GM18517 (cell line): ENCODE results near the gene CAPZB.

Experiments
- ATAC-seq: cut with Tn5 transposase; IDR thresholded peaks from one replicate; pipeline ENCODE4 v1.9.1; 2021; ENCODE audit warnings: mild to moderate bottlenecking, moderate library complexity; ENCODE audit not compliant: unreplicated experiment

Gene CAPZB

DNA sequence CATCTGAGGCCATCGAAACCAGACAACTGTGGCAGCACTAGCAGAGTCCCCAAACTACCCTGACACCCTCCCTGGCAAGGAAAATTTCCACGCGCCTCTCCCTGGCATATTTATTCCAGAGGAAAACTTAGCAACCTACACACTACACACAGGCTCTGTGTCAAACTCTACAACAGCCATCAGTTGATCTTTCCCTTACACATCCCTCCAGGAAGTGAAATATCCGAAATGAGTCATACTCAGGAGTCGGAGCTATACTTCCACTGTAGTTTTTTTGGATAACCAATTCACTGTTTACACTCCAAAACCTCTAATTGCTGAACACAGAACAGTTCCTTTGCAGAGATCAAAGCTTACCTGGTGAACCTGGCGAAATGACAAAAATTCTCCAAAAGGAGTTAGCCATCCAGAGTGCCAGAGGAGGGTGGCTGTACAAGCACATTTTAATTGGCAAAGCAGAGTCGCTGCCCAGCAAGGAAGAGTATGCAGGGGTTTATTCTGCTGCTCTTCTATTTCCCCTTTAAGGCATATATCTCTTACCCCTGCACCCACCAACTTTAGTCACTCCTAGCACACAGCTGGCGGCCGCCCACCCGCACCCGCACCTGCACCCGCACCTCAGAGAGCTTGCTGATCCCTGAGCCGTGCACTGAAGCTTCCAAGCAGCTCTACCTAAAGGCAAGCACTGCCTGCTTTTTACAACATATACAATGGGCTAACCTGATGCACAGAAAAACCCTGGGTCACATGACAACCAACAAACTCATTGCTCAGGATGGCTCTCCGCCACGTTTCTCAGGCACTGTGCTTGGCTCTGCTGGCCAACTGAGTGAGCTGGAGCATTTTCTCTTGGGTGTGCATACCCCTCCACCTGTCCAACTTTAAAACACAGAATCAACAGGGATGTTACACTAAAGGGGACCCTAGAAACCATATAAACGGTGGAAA, 54.9 kb downstream of the CAPZB start:
- ATAC-seq, result no peak

GRCh38 chr1:19429611-19430010, 55.7 kb downstream of the CAPZB start:
- no peak for ATAC-seq

- no peak for ATAC-seq
Measured at GRCh38 chr1:19427087-19427781, 58.1 kb downstream of the CAPZB start.

GRCh38 chr1:19426294-19427086, 58.8 kb downstream of the CAPZB start:
- ATAC-seq, result no peak

- ATAC-seq, result no peak
Measured at GRCh38 chr1:19425646-19426239, 59.6 kb downstream of the CAPZB start.

GRCh38 chr1:19424651-19425570, 60.4 kb downstream of the CAPZB start:
- no peak for ATAC-seq

GRCh38 chr1:19423130-19423529, 62.2 kb downstream of the CAPZB start:
- ATAC-seq, result no peak

- ATAC-seq, result no peak
Measured at GRCh38 chr1:19421365-19421764, 64.0 kb downstream of the CAPZB start.

GRCh38 chr1:19420606-19421005, 64.7 kb downstream of the CAPZB start:
- ATAC-seq, result no peak

DNA sequence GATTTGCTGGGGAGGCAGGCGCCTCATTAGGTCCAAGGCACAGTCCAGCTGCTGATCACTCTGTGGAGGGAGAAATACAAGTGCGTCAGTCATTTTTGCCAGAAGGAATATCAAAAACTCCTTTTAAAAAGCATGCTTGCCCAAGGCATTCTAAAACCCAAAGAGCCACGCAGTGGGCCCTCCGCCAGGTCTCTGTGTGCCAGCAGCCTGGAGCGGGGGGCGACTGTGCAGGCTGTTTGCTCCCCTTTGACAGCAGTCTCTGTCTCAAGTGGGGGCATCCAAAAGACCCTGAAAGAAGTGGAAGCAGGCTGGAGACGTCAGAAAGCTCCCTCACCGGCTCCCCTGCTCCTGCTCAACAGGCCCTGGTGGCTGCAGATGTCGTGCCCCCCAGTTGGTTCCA, 65.6 kb downstream of the CAPZB start:
- no peak for ATAC-seq

DNA sequence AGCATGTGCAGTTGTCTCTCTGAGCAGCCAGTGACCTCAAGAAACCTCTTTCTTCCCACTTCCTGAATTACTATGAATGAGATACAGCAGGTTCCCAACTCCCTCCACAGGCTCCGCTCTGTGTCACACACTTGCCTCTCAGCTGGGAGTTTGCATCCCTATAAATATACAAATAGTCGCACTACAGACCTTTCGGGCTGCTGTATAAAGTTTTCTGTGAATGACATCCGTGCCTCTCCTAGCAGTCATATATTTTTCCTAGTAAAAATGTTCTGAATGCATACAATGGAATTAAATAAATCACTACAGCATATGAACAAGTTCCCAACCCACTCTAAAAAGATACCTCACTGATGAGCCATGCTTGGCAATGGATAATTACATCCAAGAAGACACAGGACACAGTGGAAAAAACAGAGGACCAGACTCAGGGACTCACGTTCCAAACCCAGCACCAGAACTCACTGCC, 66.8 kb downstream of the CAPZB start:
- no peak for ATAC-seq

- no peak for ATAC-seq
Measured at GRCh38 chr1:19416921-19417470, 68.3 kb downstream of the CAPZB start.

DNA sequence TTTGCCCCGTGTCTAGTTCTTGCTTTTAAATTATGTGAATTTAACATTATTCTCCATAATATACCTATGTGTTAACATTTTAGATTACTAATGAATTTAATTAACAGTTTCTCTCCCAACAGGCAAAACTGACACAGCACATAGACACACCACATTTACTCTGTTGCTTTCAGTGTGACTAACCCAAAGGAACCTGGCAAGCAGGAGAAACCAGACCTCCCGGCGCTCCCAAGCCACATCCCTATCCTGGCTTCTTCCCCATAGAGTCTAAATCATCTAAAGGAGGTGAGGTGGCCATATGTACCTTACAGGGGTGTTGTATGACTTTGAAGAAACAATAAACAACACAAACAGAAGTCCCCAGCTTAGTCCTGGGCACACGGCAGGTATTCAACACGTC, 69.2 kb downstream of the CAPZB start:
- ATAC-seq, result no peak

DNA sequence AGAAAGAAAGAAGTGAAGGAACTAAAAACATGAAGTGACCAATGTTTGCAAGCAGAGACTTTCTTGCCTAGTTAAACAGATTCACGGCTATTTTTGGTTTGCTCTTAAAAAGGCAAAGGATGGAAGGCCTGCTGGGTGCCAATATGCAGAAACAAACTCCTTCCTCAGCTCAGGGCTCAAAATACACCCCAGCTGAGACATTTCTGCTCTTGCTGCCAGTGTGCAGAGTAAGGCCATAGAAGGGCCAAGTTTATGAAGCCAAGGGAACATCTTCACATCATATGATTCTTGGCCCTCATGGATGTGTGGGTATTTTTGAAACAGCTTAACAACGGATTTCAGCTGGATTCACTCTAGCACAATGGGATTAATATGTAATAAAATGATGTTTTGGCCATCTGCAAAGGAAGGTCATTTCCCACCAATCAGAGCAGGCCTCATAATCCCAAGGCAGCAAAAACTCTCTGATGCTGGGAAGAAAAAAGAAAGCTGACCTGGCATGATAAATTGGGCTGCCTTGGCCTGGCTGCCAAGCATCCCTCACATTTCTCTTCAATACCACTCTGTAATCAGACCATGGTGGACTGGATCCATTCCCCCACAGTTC, 70.7 kb downstream of the CAPZB start:
- no peak for ATAC-seq

GRCh38 chr1:19413999-19414398, 71.3 kb downstream of the CAPZB start:
- no peak for ATAC-seq

GRCh38 chr1:19412654-19413053, 72.7 kb downstream of the CAPZB start:
- no peak for ATAC-seq

- ATAC-seq, result no peak
Measured at GRCh38 chr1:19411612-19412011, 73.7 kb downstream of the CAPZB start.

- no peak for ATAC-seq
Measured at GRCh38 chr1:19410393-19410792, 74.9 kb downstream of the CAPZB start.
